ENCODE measurements around the gene DLEC1.
"Not testable (repeated sequence)": the region's sequence is repeated elsewhere in the genome, so short reads cannot be mapped to it uniquely, and the experiment has no call there.

- TF ChIP-seq CTCF, POLR2A (IDR thresholded peaks at IDR 0.05): not testable (repeated sequence)
These were observed 25.4 kb downstream of the DLEC1 start for GRCh38 chr3:38064453-38064852.

Data from lower leg skin (tissue), 3 donors.